GM23338 (cell line): ENCODE results near the gene KCNMA1. TPM values are rescaled to one million over a fixed set of nuclear protein-coding genes. Genes with fewer than 3 reads are reported as not detected.

Experiments used
- ATAC-seq: fragments of 200-7000 bp; cut with Tn5 transposase; 3 replicates; pipeline ENCODE4 v1.9.1; 2020
- DNase-seq: peaks from one replicate; pipeline ENCODE4 v3.0.0-alpha.2; 2015; ENCODE audit warnings: low spot score
- H2AFZ ChIP-seq: fragments of 200-600 bp; sonication (generic); 2 replicates; pipeline ENCODE4 v1.8.0; 2016; ENCODE audit warnings: antibody characterized with exemption, mild to moderate bottlenecking, moderate library complexity
- H3F3A ChIP-seq: fragments of 200-600 bp; sonication (generic); replicated peaks from 2 replicates; pipeline ENCODE4 v1.8.0; 2017; ENCODE audit warnings: antibody characterized with exemption, mixed run types, low read depth
- H3K27ac ChIP-seq: fragments of 200-600 bp; sonication (generic); 2 replicates; pipeline ENCODE4 v1.6.1; 2016; ENCODE audit warnings: low read depth
- H3K27me3 ChIP-seq: fragments of 200-600 bp; sonication (generic); 2 replicates; pipeline ENCODE4 v1.8.0; 2016; ENCODE audit warnings: mild to moderate bottlenecking, mixed run types, moderate library complexity; ENCODE audit not compliant: insufficient read depth
- H3K36me3 ChIP-seq: fragments of 200-600 bp; sonication (generic); 2 replicates; pipeline ENCODE4 v1.8.0; 2016; ENCODE audit warnings: mild to moderate bottlenecking; ENCODE audit not compliant: insufficient read depth
- H3K4me1 ChIP-seq: fragments of 200-600 bp; sonication (generic); 2 replicates; pipeline ENCODE4 v1.8.0; 2016; ENCODE audit warnings: mild to moderate bottlenecking, moderate library complexity; ENCODE audit not compliant: insufficient read depth
- H3K4me2 ChIP-seq: fragments of 200-600 bp; sonication (generic); 2 replicates; pipeline ENCODE4 v1.7.1; 2017; ENCODE audit warnings: mixed run types
- H3K4me3 ChIP-seq: fragments of 200-600 bp; sonication (generic); 2 replicates; pipeline ENCODE4 v1.6.1; 2016; ENCODE audit warnings: mixed run types
- H3K79me2 ChIP-seq: fragments of 200-600 bp; sonication (generic); replicated peaks from 2 replicates; pipeline ENCODE4 v1.8.0; 2017; ENCODE audit warnings: mild to moderate bottlenecking; ENCODE audit not compliant: insufficient read depth
- H3K9me2 ChIP-seq: fragments of 200-600 bp; sonication (generic); 2 replicates; pipeline ENCODE4 v1.8.0; 2017; ENCODE audit not compliant: insufficient read depth
- H4K20me1 ChIP-seq: fragments of 200-600 bp; sonication (generic); replicated peaks from 2 replicates; pipeline ENCODE4 v1.8.0; 2017; ENCODE audit warnings: mild to moderate bottlenecking; ENCODE audit not compliant: insufficient read depth
- H3K27ac Mint-ChIP-seq: 2 replicates; pipeline ENCODE4 v1.8.0; 2020; ENCODE audit warnings: inconsistent platforms, mild to moderate bottlenecking, moderate library complexity, mixed read lengths
- H3K27me3 Mint-ChIP-seq: 3 replicates; pipeline ENCODE4 v1.8.0; 2022; ENCODE audit warnings: low read depth, mild to moderate bottlenecking, moderate library complexity, mixed read lengths, inconsistent platforms; ENCODE audit not compliant: insufficient read depth, poor library complexity
- H3K36me3 Mint-ChIP-seq: 3 replicates; pipeline ENCODE4 v1.8.0; 2021; ENCODE audit warnings: low read depth, mild to moderate bottlenecking, inconsistent platforms, moderate library complexity, mixed read lengths
- H3K4me1 Mint-ChIP-seq: 3 replicates; pipeline ENCODE4 v1.8.0; 2020; ENCODE audit warnings: mild to moderate bottlenecking, inconsistent platforms, mixed read lengths
- H3K4me3 Mint-ChIP-seq: 3 replicates; pipeline ENCODE4 v1.8.0; 2021; ENCODE audit warnings: moderate library complexity, mild to moderate bottlenecking, inconsistent platforms, mixed read lengths
- H3K9me3 Mint-ChIP-seq: 3 replicates; pipeline ENCODE4 v1.8.0; 2020; ENCODE audit warnings: moderate library complexity, mild to moderate bottlenecking, inconsistent platforms, mixed read lengths
- CREB1 ChIP-seq: fragments of 250-450 bp; sonication (Bioruptor Pico); IDR thresholded peaks from 2 replicates; pipeline ENCODE4 v1.5.0; 2020; ENCODE audit warnings: low read depth, mild to moderate bottlenecking, moderate library complexity
- ETS1 ChIP-seq: IDR thresholded peaks from 2 replicates; pipeline ENCODE4 v1.6.1; 2016; ENCODE audit warnings: antibody characterized with exemption
- EZH2phosphoT487 ChIP-seq: fragments of 200-600 bp; sonication (generic); IDR thresholded peaks from one replicate; pipeline ENCODE4 v1.8.1; 2018; ENCODE audit warnings: antibody characterized with exemption; ENCODE audit not compliant: unreplicated experiment
- JUNB ChIP-seq: IDR thresholded peaks from one replicate; pipeline ENCODE4 v1.6.1; 2016; ENCODE audit warnings: antibody characterized with exemption; ENCODE audit not compliant: unreplicated experiment
- NANOG ChIP-seq: IDR thresholded peaks from 2 replicates; pipeline ENCODE4 v1.6.1; 2016; ENCODE audit warnings: antibody characterized with exemption, borderline replicate concordance
- POLR2AphosphoS5 ChIP-seq: IDR thresholded peaks from 2 replicates; pipeline ENCODE4 v1.6.1; 2016; ENCODE audit warnings: antibody characterized with exemption, low read depth
- STAT1 ChIP-seq: IDR thresholded peaks from one replicate; pipeline ENCODE4 v1.6.1; 2016; ENCODE audit warnings: antibody characterized with exemption; ENCODE audit not compliant: unreplicated experiment
- ZNF114 ChIP-seq: fragments of 250-450 bp; sonication (Bioruptor Pico); IDR thresholded peaks from 2 replicates; pipeline ENCODE4 v1.5.0; 2020; ENCODE audit warnings: mild to moderate bottlenecking, moderate library complexity
- ZNF462 ChIP-seq: fragments of 250-450 bp; sonication (Bioruptor Pico); IDR thresholded peaks from 2 replicates; pipeline ENCODE4 v1.5.0; 2020; ENCODE audit warnings: mild to moderate bottlenecking, moderate library complexity
- polyA plus RNA-seq: library from polyadenylated mRNA; unstranded; fragments of >200 nt; fragmentation: Nextera tagmentation; extraction: Ambion mirVana; gene quantifications from 2 replicates; pipeline ENCODE4 v1.2.1, GENCODE V29; 2016
- total RNA-seq: library from RNA; depleted of rRNA; stranded (reverse); fragments of >200 nt; shearing (Covaris generic); gene quantifications from 2 replicates; pipeline ENCODE4 v1.2.3, GENCODE V29; 2014

Gene KCNMA1
- total and polyA plus RNA-seq, 2 experiments from 2014 or later: 8.2 to 9.0 TPM

- TF ChIP-seq ZNF462 (no peak), NANOG (no peak), CREB1 (CRISPR knock-in tag) (no peak), ETS1 (no peak), POLR2AphosphoS5 (no peak)
Observed at GRCh38 chr10:76839276-76839675, 798.3 kb downstream of the KCNMA1 start (continued).

- Histone ChIP-seq H4K20me1 (no peaks in the 10 kb centered on the region), H3K79me2 (no peaks in the 10 kb centered on the region), H3K9me2 (0 out of 2 replicates have a peak, but pooled peaks cover 5% of the 10 kb centered on the region), H3K4me3 (no peak overlapping the region), H3K4me1 (peaks cover 5% of the 10 kb centered on the region; the same call in 1 of the 2 replicates), H3K36me3 (no peaks in the 10 kb centered on the region), H3K4me2 (no peak overlapping the region), H3F3A (no peaks in the 10 kb centered on the region), H3K27ac (no peak overlapping the region), H3K27me3 (no peaks in the 10 kb centered on the region), H2AFZ (no peak overlapping the region)
- H3K4me3 Mint-ChIP-seq: no peak overlapping the region
- ATAC-seq: no peak
- no peaks in the 10 kb centered on the region for H3K36me3 Mint-ChIP-seq
- no peak for DNase-seq
- no peak overlapping the region for H3K27ac Mint-ChIP-seq
- peaks cover 6% of the 10 kb centered on the region for H3K4me1 Mint-ChIP-seq
- peaks cover 2% of the 10 kb centered on the region for H3K27me3 Mint-ChIP-seq
- no peaks in the 10 kb centered on the region; the same call in 2 of the 3 replicates for H3K9me3 Mint-ChIP-seq
- TF ChIP-seq ZNF462 (no peak), JUNB (no peak), EZH2phosphoT487 (no peak), ZNF114 (CRISPR knock-in tag) (no peak), NANOG (no peak), STAT1 (no peak)
Observed at GRCh38 chr10:76830218-76830617, 807.4 kb downstream of the KCNMA1 start.
